D721Med (cell line): Measurements from ENCODE around the gene FSTL5.

Source experiments
- DNase-seq: peaks from one replicate; pipeline ENCODE4 v3.0.0; 2011; ENCODE audit warnings: low spot score; ENCODE audit not compliant: insufficient read length
- FAIRE-seq: peaks from 2 replicates; lab custom pipeline; 2011; peaks lifted over from hg19 to GRCh38; lab: Jason Lieb, UNC
- TF ChIP-seq, protein P1 (sequence below): IDR thresholded peaks from 2 replicates; pipeline ENCODE4 v1.5.1; 2012; ENCODE audit warnings: mild to moderate bottlenecking, control low read depth; ENCODE audit not compliant: insufficient read depth; ENCODE audit errors: missing control alignments

Gene FSTL5

DNA sequence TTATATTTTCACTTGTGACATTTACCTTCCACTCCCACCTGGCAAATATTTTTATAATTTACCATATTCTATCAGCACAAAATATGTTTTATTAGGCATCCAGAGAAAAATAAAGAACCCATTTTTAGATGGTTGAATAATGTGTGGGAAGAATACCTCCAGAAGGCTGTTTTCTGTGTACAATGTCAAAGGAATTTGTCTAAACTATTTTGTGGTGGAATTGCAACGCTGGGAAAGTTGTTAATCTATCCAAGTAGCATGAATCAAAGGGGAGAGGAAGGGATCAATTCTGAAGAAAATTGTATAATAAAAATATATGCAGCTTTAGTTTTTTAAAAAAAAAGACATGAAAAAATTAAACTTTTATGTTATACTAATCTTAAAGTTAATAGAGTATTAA is 706.5 kb downstream of the FSTL5 start:
- TF ChIP-seq, protein P1, sequence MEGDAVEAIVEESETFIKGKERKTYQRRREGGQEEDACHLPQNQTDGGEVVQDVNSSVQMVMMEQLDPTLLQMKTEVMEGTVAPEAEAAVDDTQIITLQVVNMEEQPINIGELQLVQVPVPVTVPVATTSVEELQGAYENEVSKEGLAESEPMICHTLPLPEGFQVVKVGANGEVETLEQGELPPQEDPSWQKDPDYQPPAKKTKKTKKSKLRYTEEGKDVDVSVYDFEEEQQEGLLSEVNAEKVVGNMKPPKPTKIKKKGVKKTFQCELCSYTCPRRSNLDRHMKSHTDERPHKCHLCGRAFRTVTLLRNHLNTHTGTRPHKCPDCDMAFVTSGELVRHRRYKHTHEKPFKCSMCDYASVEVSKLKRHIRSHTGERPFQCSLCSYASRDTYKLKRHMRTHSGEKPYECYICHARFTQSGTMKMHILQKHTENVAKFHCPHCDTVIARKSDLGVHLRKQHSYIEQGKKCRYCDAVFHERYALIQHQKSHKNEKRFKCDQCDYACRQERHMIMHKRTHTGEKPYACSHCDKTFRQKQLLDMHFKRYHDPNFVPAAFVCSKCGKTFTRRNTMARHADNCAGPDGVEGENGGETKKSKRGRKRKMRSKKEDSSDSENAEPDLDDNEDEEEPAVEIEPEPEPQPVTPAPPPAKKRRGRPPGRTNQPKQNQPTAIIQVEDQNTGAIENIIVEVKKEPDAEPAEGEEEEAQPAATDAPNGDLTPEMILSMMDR, result no peak
- FAIRE-seq, result no peak
- DNase-seq, result no peak

DNA sequence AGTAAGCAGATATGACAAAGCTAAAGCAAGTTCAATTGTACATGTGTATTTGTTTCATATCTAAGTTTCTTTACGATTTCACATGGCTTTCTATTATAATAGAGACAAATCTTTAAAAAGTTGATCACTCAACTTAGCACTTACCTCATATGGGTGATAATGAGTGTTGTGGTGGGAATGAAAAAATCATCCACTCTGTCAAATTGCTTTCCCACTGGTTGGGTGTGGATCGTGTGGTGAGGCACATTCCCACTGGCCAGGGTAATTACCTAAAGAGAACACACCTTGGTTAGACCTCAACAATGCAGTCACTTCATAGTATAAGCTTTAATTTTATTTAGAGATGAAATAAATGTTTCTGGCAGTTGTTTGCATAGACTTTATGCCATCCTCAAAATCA is 708.9 kb downstream of the FSTL5 start:
- TF ChIP-seq, protein P1, result no peak
- no peak for DNase-seq
- no peak for FAIRE-seq

DNA sequence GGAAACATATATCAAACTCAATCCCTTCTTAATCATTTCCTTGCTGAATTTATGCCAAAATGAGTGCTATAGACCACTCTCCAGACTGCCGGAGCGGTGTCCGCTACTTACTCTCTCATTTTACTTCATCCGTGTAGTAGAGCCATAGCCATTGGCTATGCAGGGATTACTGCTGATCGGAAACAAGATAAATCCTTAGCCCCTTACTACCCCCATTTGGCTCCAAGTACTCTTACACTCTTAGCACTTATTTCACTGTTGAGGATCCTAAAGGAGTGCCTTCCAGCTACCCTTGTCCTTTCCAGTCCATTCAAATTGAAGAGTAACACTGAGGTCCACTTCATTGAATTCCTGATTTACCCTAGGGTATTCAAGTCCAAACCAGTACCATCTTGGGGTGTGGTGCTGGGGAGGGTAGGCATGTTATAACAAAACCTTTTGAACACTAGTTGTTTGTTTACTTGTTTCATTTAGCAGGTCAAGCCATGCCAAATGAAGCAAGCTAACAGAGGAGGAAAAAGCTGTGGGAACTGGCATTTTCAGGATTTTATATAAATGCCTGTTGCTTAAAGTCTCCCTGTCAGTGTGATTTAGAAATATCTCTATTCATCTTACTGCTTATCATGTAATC is 715.1 kb downstream of the FSTL5 start:
- TF ChIP-seq, protein P1, result no peak
- FAIRE-seq, result no peak
- DNase-seq, result no peak

DNA sequence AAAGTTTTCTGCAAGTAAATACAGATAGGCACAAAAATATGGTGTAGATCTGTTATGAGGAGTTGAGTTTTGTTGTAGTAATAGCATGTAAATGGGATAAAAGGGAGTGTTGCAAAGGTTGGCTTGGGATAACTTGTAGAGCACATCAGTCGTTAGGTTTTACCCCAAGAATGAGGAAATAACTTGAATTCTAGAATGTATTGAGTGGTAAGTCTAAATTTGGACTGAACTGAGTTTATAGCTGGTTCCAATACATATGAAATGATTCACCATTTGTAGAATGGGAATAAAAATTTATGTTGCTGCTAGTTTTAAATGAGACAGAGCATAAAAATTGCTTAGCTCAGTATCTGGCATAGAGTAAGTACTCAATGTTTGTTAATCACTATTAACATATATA is 719.2 kb downstream of the FSTL5 start:
- no peak for DNase-seq
- TF ChIP-seq, protein P1, result no peak
- FAIRE-seq, result peak; percentile 67

DNA sequence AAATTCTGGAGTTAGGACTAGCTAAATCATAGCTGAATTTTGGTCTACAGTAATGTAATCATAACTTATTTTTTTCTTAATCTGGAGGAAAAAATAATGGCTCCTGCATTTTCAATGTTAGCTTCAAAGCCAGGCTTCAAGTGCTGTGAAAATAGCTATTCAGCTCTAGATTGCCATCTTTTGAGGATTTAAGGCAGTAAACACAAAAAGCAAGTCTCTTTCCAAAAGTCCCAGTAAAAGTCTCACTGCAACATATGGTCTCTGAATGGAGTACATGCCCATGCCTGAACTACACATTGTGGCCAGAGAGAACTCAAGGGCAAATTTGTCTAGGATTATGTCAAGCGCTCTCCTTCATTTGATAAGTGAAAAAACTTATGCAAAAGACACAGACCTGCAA is 720.9 kb downstream of the FSTL5 start:
- TF ChIP-seq, protein P1, result no peak
- FAIRE-seq, result no peak
- no peak for DNase-seq

DNA sequence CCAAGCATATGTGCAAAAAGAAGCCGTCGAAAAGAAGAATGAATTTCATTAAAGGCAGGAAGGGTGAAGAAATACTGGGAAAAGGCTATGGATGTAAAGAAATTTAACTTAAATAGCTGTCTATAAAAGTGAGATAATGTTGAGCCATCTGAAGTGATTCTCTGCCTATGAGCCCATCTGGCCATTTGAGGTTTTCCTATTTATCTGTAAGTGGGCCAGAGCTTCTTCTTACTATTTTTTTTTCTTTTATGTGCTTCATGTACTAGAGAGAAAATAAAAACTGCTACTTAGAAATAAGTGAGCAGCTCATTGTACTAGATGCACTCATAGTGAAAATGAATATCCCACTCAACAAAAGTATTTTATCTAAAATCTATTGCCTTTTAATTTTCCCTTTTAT is 725.7 kb downstream of the FSTL5 start:
- TF ChIP-seq, protein P1, result no peak
- FAIRE-seq, result no peak
- no peak for DNase-seq

DNA sequence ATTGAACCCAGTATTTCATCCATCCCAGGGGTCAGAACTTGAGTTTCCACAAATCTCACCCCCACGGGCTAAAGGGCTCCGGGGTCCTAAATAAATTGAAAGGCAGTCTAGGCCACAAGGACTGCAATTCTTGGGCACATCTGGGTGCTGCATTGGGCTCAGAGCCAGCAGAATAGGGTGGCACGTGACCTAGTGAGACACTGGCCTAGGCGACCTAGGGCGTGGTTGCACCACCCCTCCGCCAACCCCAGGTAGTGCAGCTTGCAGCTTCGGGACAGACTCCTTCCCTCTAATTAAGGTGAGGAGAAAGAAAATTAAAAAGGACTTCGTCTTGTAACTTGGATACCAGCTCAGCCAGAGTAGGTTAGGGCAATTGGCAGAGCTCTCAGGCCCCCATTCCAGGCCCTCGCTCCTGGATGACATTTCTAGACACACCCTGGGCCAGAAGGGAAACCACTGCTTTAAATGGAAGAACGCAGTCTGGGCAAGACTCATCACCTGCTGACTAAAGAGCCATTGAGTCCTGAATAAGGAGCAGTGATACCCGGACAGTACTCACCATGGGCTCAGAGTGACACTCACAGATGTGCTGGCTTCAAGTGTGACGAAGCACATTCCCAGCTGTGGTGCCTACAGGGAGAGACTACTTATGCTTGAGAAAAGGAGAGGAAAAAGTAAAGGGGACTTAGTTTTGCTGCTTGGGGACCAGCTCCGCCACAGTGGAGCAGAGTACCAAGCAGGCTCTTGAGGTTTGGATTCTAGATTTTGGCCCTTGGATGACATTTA is 735.4 kb downstream of the FSTL5 start:
- TF ChIP-seq, protein P1, result no peak
- DNase-seq (no peak), FAIRE-seq (no peak)
